Activated CD8-positive, alpha-beta T cell treated with anti-CD3 and anti-CD28 coated beads for 36 hours (primary cell): Measurements from ENCODE around the gene IFI27L1. TPM values are rescaled to one million over a fixed set of nuclear protein-coding genes. Genes with fewer than 3 reads are reported as not detected.
A peak's percentile ranks its signal among the peaks of the same experiment; 100 is the strongest.

Experiments used
- ATAC-seq: fragments of 200-7000 bp; cut with Tn5 transposase; one replicate; pipeline ENCODE4 v1.10.0; 2021; ENCODE audit warnings: mild to moderate bottlenecking, moderate library complexity
- CTCF ChIA-PET: fragments of 350-600 bp; sonication (Branson Sonifier 250); formaldehyde crosslinking; loops from one replicate; lab custom pipeline; 2021; ENCODE audit warnings: antibody characterized with exemption; lab: Charles Lee
- POLR2A ChIA-PET: fragments of 350-600 bp; sonication (Branson Sonifier 250); formaldehyde crosslinking; loops from one replicate; lab custom pipeline; 2021; ENCODE audit warnings: antibody characterized with exemption; lab: Charles Lee
- DNase-seq: peaks from one replicate; pipeline ENCODE4 v3.0.0-alpha.2; 2020
- H3K27ac Mint-ChIP-seq: one replicate; pipeline ENCODE4 v1.8.0; 2021; ENCODE audit warnings: mild to moderate bottlenecking, mixed read lengths
- H3K27me3 Mint-ChIP-seq: one replicate; pipeline ENCODE4 v1.8.0; 2021; ENCODE audit warnings: mixed read lengths
- H3K36me3 Mint-ChIP-seq: one replicate; pipeline ENCODE4 v1.8.0; 2021; ENCODE audit warnings: low read depth, mixed read lengths
- H3K4me1 Mint-ChIP-seq: one replicate; pipeline ENCODE4 v1.8.0; 2021; ENCODE audit warnings: low read depth, mixed read lengths
- H3K4me3 Mint-ChIP-seq: one replicate; pipeline ENCODE4 v1.8.0; 2021; ENCODE audit warnings: mild to moderate bottlenecking, moderate library complexity, mixed read lengths
- H3K9me3 Mint-ChIP-seq: one replicate; pipeline ENCODE4 v1.8.0; 2021; ENCODE audit warnings: mixed read lengths
- CTCF ChIP-seq: fragments of 200-600 bp; IDR thresholded peaks from one replicate; pipeline ENCODE4 v1.8.0; 2022; ENCODE audit warnings: antibody characterized with exemption, mild to moderate bottlenecking
- intact Hi-C: fragments of 100-400 bp; cut with micrococcal nuclease; formaldehyde crosslinking; loops from one replicate; pipeline ENCODE4 v1.10.0; 2022
- total RNA-seq, 2 experiments: library from RNA; stranded (reverse); gene quantifications; one replicate each; pipeline ENCODE4 v1.2.3, GENCODE V29; 2021

IFI27L1 gene
- total RNA-seq, 2 experiments from 2014 or later: 21.9 to 23.3 TPM

DNA sequence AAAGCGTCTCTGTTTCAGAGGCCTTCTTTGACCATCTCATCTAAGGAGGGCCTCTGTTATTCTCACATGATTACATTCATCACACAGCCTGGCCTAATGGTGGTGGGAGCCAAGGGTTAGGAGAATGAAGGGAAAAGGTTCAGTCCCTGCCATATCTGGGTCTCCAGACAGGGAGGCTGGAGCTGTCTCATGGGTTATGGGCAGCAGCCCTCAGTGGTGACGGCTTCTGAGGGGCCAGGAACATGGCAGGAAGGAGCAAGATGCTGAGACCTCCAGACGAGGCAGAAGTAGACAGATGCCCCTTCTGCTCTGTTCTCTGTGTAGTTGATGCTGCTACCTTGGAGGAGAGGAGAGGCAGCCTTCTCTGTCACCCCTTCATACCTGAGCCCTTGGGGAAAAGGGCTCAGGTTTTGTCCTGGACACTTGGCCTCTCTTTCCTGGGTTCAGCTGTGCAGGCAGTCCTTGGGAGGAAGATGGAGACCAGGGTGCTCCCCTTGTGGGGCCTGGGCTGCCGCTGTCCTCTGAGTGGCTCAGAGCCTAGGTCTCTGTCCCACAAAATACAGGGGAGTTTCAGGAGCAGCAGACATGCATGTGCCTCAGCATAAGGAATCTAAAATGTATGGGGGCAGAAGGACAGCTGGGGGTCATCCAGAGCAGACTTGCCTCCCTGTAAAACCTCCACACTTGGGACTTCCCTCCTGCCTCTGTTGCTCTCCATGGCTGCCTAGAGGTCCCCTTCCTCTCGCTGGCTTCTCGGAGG lies 44.7 kb downstream of the IFI27L1 start:
- ATAC-seq (no peak), DNase-seq (no peak)
- Mint-ChIP-seq H3K27ac (no peak overlapping the region), H3K9me3 (peaks cover 3% of the 10 kb centered on the region), H3K4me1 (peaks cover 15% of the 10 kb centered on the region), H3K4me3 (no peak overlapping the region), H3K36me3 (peaks cover 1% of the 10 kb centered on the region), H3K27me3 (no peaks in the 10 kb centered on the region)
- POLR2A ChIA-PET: no interaction called here
- intact Hi-C loops: no loop called here
- CTCF ChIA-PET: interaction anchor here (1.2 to 3.3 kb wide), 2 partner anchors 11 to 20 kb away, joined by 3 to 16 read pairs; no protein-coding TSS in a partner anchor
- no peak for TF ChIP-seq CTCF

GRCh38 chr14:94126419-94126677 lies 45.2 kb downstream of the IFI27L1 start:
- no peak for ATAC-seq
- ChIA-PET CTCF (interaction anchor here (3.3 to 7.6 kb wide), 2 partner anchors 10 to 90 kb away, joined by 16 to 72 read pairs; no protein-coding TSS in a partner anchor), POLR2A (no interaction called here)
- intact Hi-C loops: no loop called here
- H3K9me3 Mint-ChIP-seq: no peaks in the 10 kb centered on the region
- no peak for DNase-seq
- H3K36me3 Mint-ChIP-seq: peaks cover 1% of the 10 kb centered on the region
- no peak overlapping the region for H3K4me3 Mint-ChIP-seq
- H3K27me3 Mint-ChIP-seq: no peaks in the 10 kb centered on the region
- TF ChIP-seq CTCF: no peak
- peaks cover 15% of the 10 kb centered on the region for H3K4me1 Mint-ChIP-seq
- no peak overlapping the region for H3K27ac Mint-ChIP-seq

DNA sequence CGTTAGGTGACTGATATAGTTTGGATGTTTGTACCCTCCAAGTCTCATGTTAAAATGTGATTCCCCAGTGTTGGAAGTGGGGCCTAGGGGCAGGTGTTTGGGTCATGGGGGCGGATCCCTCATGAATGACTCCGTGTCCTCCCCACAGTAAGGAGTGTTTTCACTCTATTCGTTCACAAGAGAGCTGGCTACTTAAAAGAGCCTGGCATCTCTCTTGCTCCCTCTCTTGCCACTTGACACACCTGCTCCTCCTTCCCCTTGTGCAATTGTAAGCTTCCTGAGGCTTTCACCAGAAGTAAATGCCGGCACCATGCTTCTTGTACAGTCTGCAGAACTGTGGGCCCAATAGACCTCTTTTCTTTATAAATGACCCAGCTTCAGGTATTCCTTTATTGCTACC lies 45.7 kb downstream of the IFI27L1 start:
- Mint-ChIP-seq H3K9me3 (no peaks in the 10 kb centered on the region), H3K27ac (no peak overlapping the region)

DNA sequence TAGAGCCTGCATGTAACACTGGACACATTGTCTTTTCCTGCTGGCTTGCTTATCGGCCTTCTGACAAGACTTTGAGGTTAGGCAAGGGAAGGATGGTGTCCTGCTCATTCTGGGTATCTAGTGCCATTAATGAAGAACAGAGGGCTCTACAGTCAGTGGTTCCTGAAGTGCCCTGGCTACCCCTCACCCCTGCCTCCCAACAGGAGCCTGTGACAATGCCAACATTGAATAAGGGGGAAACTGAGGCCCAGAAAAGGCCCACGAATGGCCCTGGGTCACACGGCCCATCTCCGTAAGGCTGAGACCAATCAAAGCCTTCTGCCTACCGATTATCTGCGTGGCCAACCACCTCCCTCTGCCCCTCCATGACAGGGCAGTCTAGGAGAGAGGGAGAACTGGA lies 46.2 kb downstream of the IFI27L1 start:
- CTCF ChIA-PET: interaction anchor here (3.3 to 7.6 kb wide), 2 partner anchors 9 to 91 kb away, joined by 16 to 72 read pairs; no protein-coding TSS in a partner anchor
- Mint-ChIP-seq H3K27me3 (no peaks in the 10 kb centered on the region), H3K36me3 (peaks cover 1% of the 10 kb centered on the region), H3K9me3 (no peaks in the 10 kb centered on the region), H3K27ac (no peak overlapping the region), H3K4me3 (no peak overlapping the region), H3K4me1 (peaks cover 15% of the 10 kb centered on the region)
- POLR2A ChIA-PET: interaction anchor here (0.9 kb wide), 1 partner anchor 9 kb away, joined by 3 read pairs; no protein-coding TSS in a partner anchor
- no peak for TF ChIP-seq CTCF
- ATAC-seq (no peak), DNase-seq (no peak)
- intact Hi-C loops: no loop called here

More for the DNA sequence above, 45.7 kb downstream of the IFI27L1 start:
- no peak for DNase-seq
- no peaks in the 10 kb centered on the region for H3K27me3 Mint-ChIP-seq
- ChIA-PET CTCF (interaction anchor here (3.3 to 7.6 kb wide), 2 partner anchors 10 to 90 kb away, joined by 16 to 72 read pairs; no protein-coding TSS in a partner anchor), POLR2A (no interaction called here)
- H3K36me3 Mint-ChIP-seq: peaks cover 1% of the 10 kb centered on the region
- ATAC-seq: no peak
- peaks cover 15% of the 10 kb centered on the region for H3K4me1 Mint-ChIP-seq
- H3K4me3 Mint-ChIP-seq: no peak overlapping the region
- TF ChIP-seq CTCF: no peak
- intact Hi-C loops: no loop called here

DNA sequence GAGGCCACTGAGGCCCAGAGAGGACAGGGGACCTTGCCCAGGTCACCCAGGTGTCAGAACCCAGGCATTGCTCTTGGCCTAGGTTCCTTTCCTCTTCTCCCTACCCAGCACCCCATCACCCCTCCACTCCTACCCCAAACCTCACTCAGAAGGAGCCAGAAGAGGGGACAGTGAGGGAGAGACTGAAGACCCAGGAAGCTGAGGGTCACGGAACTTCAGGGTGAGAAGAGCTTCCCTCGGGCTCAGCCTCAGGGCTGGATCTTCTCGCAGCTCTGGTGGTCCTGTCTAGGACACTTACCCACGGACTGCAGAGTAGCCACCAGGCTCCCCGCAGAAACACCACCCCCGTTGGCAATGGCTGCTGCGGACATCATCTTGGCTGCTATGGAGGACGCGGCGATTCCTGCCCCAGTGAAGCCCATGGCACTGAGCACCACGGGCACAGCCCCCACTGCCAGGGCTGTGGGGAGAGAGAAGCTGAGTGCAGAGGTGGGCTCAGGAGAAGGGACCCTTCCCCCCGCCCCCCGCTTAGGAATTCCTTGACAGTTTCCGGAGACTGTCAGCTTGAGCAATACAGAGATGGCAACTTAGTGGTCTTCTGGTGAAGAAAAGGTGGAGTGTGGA lies 47.2 kb downstream of the IFI27L1 start:
- no peaks in the 10 kb centered on the region for H3K27me3 Mint-ChIP-seq
- H3K4me1 Mint-ChIP-seq: peaks cover 15% of the 10 kb centered on the region
- H3K9me3 Mint-ChIP-seq: no peaks in the 10 kb centered on the region
- CTCF ChIA-PET: interaction anchor here (1.0 to 7.6 kb wide), 6 partner anchors 8 to 111 kb away, joined by 4 to 72 read pairs (median 8); no protein-coding TSS in a partner anchor
- no peak for DNase-seq
- intact Hi-C loops: no loop called here
- ATAC-seq: no peak
- peak overlapping the region; percentile 76 for H3K4me3 Mint-ChIP-seq
- TF ChIP-seq CTCF: no peak
- POLR2A ChIA-PET: interaction anchor here (0.9 to 1.8 kb wide), 3 partner anchors 8 to 47 kb away, joined by 3 to 10 read pairs (median 3); partner anchors contain the start of genes DDX24 and IFI27L1
- H3K36me3 Mint-ChIP-seq: peaks cover 1% of the 10 kb centered on the region
- H3K27ac Mint-ChIP-seq: peak overlapping the region; percentile 66
